HepG2 (cell line): Measurements from ENCODE around the gene SPRED3. TPM values are rescaled to one million over a fixed set of nuclear protein-coding genes. Genes with fewer than 3 reads are reported as not detected.

Experiments
- BHLHE40 ChIP-seq: IDR thresholded peaks from 2 replicates; pipeline ENCODE4 v1.6.1; 2011; ENCODE audit warnings: low read length, improper control_type of control experiment
- FOXA1 ChIP-seq, 2 experiments: fragments of 450-650 bp in 1 of 2; sonication (generic) in 1 of 2; formaldehyde crosslinking in 1 of 2; IDR thresholded peaks; 2 replicates each; pipeline versions ENCODE4 v1.4.0 to v1.6.1; 2016 to 2020; ENCODE audit warnings: missing genetic modification reagents in 1 of 2
- FUBP1 ChIP-seq: sonication (generic); formaldehyde crosslinking; IDR thresholded peaks from 2 replicates; pipeline ENCODE4 v1.5.1; 2020; ENCODE audit warnings: missing genetic modification reagents, mild to moderate bottlenecking, borderline replicate concordance
- JDP2 ChIP-seq: sonication (generic); formaldehyde crosslinking; IDR thresholded peaks from 2 replicates; pipeline ENCODE4 v1.8.1; 2022; ENCODE audit warnings: missing genetic modification reagents, borderline replicate concordance
- MXI1 ChIP-seq: IDR thresholded peaks from 3 replicates; pipeline ENCODE4 v1.6.1; 2012; ENCODE audit warnings: low read depth, low read length, inconsistent platforms, borderline replicate concordance
- NR2C2 ChIP-seq: sonication (generic); formaldehyde crosslinking; IDR thresholded peaks from 2 replicates; pipeline ENCODE4 v1.4.0; 2020; ENCODE audit warnings: missing genetic modification reagents, mild to moderate bottlenecking, moderate library complexity, borderline replicate concordance
- PRMT3 ChIP-seq: sonication (generic); formaldehyde crosslinking; IDR thresholded peaks from 2 replicates; pipeline ENCODE4 v1.8.1; 2022; ENCODE audit warnings: low read depth, mild to moderate bottlenecking, moderate library complexity, missing genetic modification reagents, borderline replicate concordance
- SNAPC4 ChIP-seq: sonication (generic); formaldehyde crosslinking; IDR thresholded peaks from 2 replicates; pipeline ENCODE4 v1.4.0; 2020; ENCODE audit warnings: mild to moderate bottlenecking, missing genetic modification reagents
- U2AF2 ChIP-seq: fragments of 200-400 bp; formaldehyde crosslinking; IDR thresholded peaks from 2 replicates; pipeline ENCODE4 v1.6.1; 2017; ENCODE audit warnings: low read depth, mild to moderate bottlenecking, low read length
- XBP1 ChIP-seq: sonication (generic); formaldehyde crosslinking; IDR thresholded peaks from 2 replicates; pipeline ENCODE4 v1.5.0; 2020; ENCODE audit warnings: missing genetic modification reagents
- ZBED4 ChIP-seq: sonication (generic); formaldehyde crosslinking; IDR thresholded peaks from 2 replicates; pipeline ENCODE4 v1.4.0; 2020; ENCODE audit warnings: missing genetic modification reagents, borderline replicate concordance
- ZBTB7B ChIP-seq: sonication (generic); formaldehyde crosslinking; IDR thresholded peaks from 2 replicates; pipeline ENCODE4 v1.4.0; 2020; ENCODE audit warnings: missing genetic modification reagents
- ZFP62 ChIP-seq: sonication (generic); formaldehyde crosslinking; IDR thresholded peaks from 2 replicates; pipeline ENCODE4 v1.4.0; 2020; ENCODE audit warnings: missing genetic modification reagents
- ZNF136 ChIP-seq: sonication (generic); formaldehyde crosslinking; IDR thresholded peaks from 2 replicates; pipeline ENCODE4 v1.8.1; 2022; ENCODE audit warnings: low read depth, mild to moderate bottlenecking, moderate library complexity, missing genetic modification reagents
- polyA plus RNA-seq, 8 experiments: library from polyadenylated mRNA; depleted of rRNA in 3 of 8; stranded (reverse) in 7 of 8; unstranded in 1 of 8; fragments of >200 nt; fragmentation: Illumina TruSeq in 4 of 8; extraction: Trizol in 4 of 8; gene quantifications; 2 replicates each; pipeline versions ENCODE4 v1.2.1 to v1.2.3, GENCODE V29; 2011 to 2016; ENCODE audit warnings: low read depth in 4 of 8, missing spikeins in 1 of 8, mixed read lengths in 1 of 8; ENCODE audit not compliant: insufficient read depth in 1 of 8
- total RNA-seq, 5 experiments: library from RNA; depleted of rRNA; stranded (reverse); fragments of >200 nt; fragmentation: Illumina TruSeq; extraction: Trizol; gene quantifications; 2 replicates each; pipeline ENCODE4 v1.2.3, GENCODE V29; 2016; ENCODE audit warnings: low read depth in 1 of 5
- TF ChIP-seq, protein P1 (sequence below): sonication (generic); formaldehyde crosslinking; IDR thresholded peaks from 2 replicates; pipeline ENCODE4 v1.8.0; 2022; ENCODE audit warnings: missing genetic modification reagents, mild to moderate bottlenecking, moderate library complexity, borderline replicate concordance

The SPRED3 gene
- total and polyA plus RNA-seq, 2 of the 13 experiments (the other 11 are each of a cell fraction or from before 2014, with no cell fraction given): 0.15 to 0.17 TPM

- TF ChIP-seq, protein P1, sequence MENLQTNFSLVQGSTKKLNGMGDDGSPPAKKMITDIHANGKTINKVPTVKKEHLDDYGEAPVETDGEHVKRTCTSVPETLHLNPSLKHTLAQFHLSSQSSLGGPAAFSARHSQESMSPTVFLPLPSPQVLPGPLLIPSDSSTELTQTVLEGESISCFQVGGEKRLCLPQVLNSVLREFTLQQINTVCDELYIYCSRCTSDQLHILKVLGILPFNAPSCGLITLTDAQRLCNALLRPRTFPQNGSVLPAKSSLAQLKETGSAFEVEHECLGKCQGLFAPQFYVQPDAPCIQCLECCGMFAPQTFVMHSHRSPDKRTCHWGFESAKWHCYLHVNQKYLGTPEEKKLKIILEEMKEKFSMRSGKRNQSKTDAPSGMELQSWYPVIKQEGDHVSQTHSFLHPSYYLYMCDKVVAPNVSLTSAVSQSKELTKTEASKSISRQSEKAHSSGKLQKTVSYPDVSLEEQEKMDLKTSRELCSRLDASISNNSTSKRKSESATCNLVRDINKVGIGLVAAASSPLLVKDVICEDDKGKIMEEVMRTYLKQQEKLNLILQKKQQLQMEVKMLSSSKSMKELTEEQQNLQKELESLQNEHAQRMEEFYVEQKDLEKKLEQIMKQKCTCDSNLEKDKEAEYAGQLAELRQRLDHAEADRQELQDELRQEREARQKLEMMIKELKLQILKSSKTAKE (CRISPR knock-in tag): no peak
- TF ChIP-seq ZNF136: no peak
- TF ChIP-seq JDP2 (CRISPR knock-in tag): no peak
- TF ChIP-seq BHLHE40: no peak
- no peak for TF ChIP-seq XBP1 (CRISPR knock-in tag)
- TF ChIP-seq FUBP1 (CRISPR knock-in tag): no peak
- TF ChIP-seq PRMT3 (CRISPR knock-in tag): peak; percentile 76; the same call in 1 of the 2 replicates
- TF ChIP-seq FOXA1 (IDR thresholded peaks at IDR 0.05): no peak
- peak; percentile 36; the same call in 1 of the 2 replicates for TF ChIP-seq FOXA1 (CRISPR knock-in tag; IDR thresholded peaks at IDR 0.05)
- TF ChIP-seq SNAPC4: peak; percentile 71; the same call in 1 of the 2 replicates
- peak; percentile 94 for TF ChIP-seq NR2C2 (CRISPR knock-in tag)
- TF ChIP-seq ZBED4 (CRISPR knock-in tag): peak; percentile 45; the same call in 1 of the 2 replicates
- TF ChIP-seq U2AF2: no peak
- TF ChIP-seq MXI1: peak; percentile 82; the same call in 2 of the 3 replicates
- peak; percentile 35; the same call in 1 of the 2 replicates for TF ChIP-seq ZBTB7B (CRISPR knock-in tag)
- no peak for TF ChIP-seq ZFP62 (CRISPR knock-in tag)
Measured at GRCh38 chr19:38374332-38375097, 14.0 kb upstream of the SPRED3 start, which contains the start of gene PSMD8 (continued).
